Thyroid gland (tissue), 4 donors: Measurements from ENCODE around the gene COX19.
A peak's percentile ranks its signal among the peaks of the same experiment; 100 is the strongest.
"Not testable (repeated sequence)": the region's sequence is repeated elsewhere in the genome, so short reads cannot be mapped to it uniquely, and the experiment has no call there.

Experiments used
- CTCF ChIP-seq, 6 experiments: fragments of 200-600 bp in 3 of 6; fragments of 450-650 bp in 3 of 6; sonication (generic) in 3 of 6; IDR thresholded peaks; one replicate each; pipeline ENCODE4 v1.5.1; 2016 to 2019; ENCODE audit warnings: antibody characterized with exemption in 6 of 6, mild to moderate bottlenecking in 2 of 6, inconsistent platforms in 1 of 6, moderate library complexity in 1 of 6
- POLR2A ChIP-seq, 2 donors: fragments of 450-650 bp; IDR thresholded peaks; one replicate each; pipeline ENCODE4 v1.6.1; 2017; ENCODE audit warnings: antibody characterized with exemption in 2 of 2, mild to moderate bottlenecking in 2 of 2, moderate library complexity in 1 of 2

GRCh38 chr7:960972-961371 is 14.4 kb downstream of the COX19 start:
- TF ChIP-seq CTCF (IDR thresholded peaks at IDR 0.05) = not testable (repeated sequence)
- TF ChIP-seq POLR2A (IDR thresholded peaks at IDR 0.05) = peak in 1 of 2 donors; percentile 47
